KMS-11 (cell line): ENCODE measurements around the gene DNMT3L.
"Not testable (repeated sequence)": the region's sequence is repeated elsewhere in the genome, so short reads cannot be mapped to it uniquely, and the experiment has no call there.

Experiments used
- H2AFZ ChIP-seq: fragments of 200-600 bp; sonication (generic); 2 replicates; pipeline ENCODE4 v1.6.1; 2016; ENCODE audit warnings: antibody characterized with exemption, mixed run types, low read depth
- H3K27ac ChIP-seq: fragments of 200-600 bp; sonication (generic); 2 replicates; pipeline ENCODE4 v1.6.1; 2016; ENCODE audit warnings: mild to moderate bottlenecking, mixed run types
- H3K27me3 ChIP-seq: fragments of 200-600 bp; sonication (generic); 2 replicates; pipeline ENCODE4 v1.6.1; 2017; ENCODE audit warnings: mild to moderate bottlenecking, low read depth, mixed run types, moderate library complexity; ENCODE audit not compliant: insufficient read depth
- H3K36me3 ChIP-seq: fragments of 200-600 bp; sonication (generic); 2 replicates; pipeline ENCODE4 v1.6.1; 2017; ENCODE audit warnings: mild to moderate bottlenecking, mixed run types; ENCODE audit not compliant: insufficient read depth
- H3K4me1 ChIP-seq: fragments of 200-600 bp; sonication (generic); 2 replicates; pipeline ENCODE4 v1.6.1; 2016; ENCODE audit warnings: mild to moderate bottlenecking, low read depth, mixed run types; ENCODE audit not compliant: poor library complexity, severe bottlenecking
- H3K4me2 ChIP-seq: fragments of 200-600 bp; sonication (generic); 2 replicates; pipeline ENCODE4 v1.7.0; 2016; ENCODE audit warnings: mild to moderate bottlenecking, mixed run types
- H3K4me3 ChIP-seq: fragments of 200-600 bp; sonication (generic); IDR thresholded peaks from 2 replicates; pipeline ENCODE4 v1.6.1; 2017; ENCODE audit warnings: low read depth, low read length, mixed read lengths; ENCODE audit not compliant: insufficient read depth
- H3K79me2 ChIP-seq: fragments of 200-600 bp; sonication (generic); 2 replicates; pipeline ENCODE4 v1.6.1; 2016; ENCODE audit warnings: low read depth, mixed run types; ENCODE audit not compliant: insufficient read depth
- H3K9ac ChIP-seq: fragments of 200-600 bp; sonication (generic); 2 replicates; pipeline ENCODE4 v1.6.1; 2016; ENCODE audit warnings: mild to moderate bottlenecking, mixed run types
- H4K20me1 ChIP-seq: fragments of 200-600 bp; sonication (generic); 2 replicates; pipeline ENCODE4 v1.6.1; 2016; ENCODE audit warnings: mild to moderate bottlenecking, mixed run types; ENCODE audit not compliant: insufficient read depth

The DNMT3L gene

DNA sequence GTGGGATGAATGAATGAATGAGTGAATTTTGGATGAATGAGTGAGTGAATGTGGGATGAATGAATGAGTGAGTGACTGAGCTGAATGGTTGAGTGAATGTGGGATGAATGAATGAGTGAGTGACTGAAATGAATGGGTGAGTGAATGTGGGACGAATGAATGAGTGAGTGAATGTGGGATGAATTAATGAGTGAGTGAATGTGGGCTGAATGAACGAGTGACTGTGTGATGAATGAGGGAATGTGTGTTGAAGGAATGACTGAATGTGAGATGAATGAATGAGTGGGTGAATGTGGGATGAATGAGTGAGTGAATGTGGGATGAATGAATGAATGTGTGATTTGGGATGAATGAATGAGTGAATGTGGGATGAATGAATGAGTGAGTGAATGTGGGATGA is 49.7 kb downstream of the DNMT3L start:
- not testable (repeated sequence) for H3K4me2 ChIP-seq, H3K79me2 ChIP-seq, H3K27ac ChIP-seq

DNA sequence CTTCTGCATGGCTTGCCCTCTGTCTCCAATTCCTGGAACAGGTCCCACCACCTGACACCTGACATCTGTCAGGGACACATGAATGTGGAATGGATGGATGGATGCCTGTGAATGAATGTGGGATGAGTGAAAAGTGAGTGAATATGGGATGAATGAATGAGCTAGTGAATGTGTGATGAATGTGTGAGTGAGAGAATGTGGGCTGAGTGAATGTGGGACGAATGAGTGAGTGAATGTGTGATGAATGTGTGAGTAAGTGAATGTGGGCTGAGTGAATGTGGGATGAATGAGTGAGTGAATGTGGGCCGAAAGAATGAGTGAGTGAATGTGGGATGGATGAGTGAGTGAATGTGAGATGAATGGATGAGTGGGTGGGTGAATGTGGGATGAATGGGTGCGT is 50.1 kb downstream of the DNMT3L start:
- not testable (repeated sequence) for H3K36me3 ChIP-seq, H2AFZ ChIP-seq, H3K27me3 ChIP-seq, H3K27ac ChIP-seq, H3K4me3 ChIP-seq, H4K20me1 ChIP-seq, H3K9ac ChIP-seq, H3K4me1 ChIP-seq, H3K4me2 ChIP-seq, H3K79me2 ChIP-seq

More for the DNA sequence above, 49.7 kb downstream of the DNMT3L start:
- H3K9ac ChIP-seq, H2AFZ ChIP-seq, H3K4me1 ChIP-seq, H3K4me3 ChIP-seq, H3K27me3 ChIP-seq, H3K36me3 ChIP-seq, H4K20me1 ChIP-seq: not testable (repeated sequence)

DNA sequence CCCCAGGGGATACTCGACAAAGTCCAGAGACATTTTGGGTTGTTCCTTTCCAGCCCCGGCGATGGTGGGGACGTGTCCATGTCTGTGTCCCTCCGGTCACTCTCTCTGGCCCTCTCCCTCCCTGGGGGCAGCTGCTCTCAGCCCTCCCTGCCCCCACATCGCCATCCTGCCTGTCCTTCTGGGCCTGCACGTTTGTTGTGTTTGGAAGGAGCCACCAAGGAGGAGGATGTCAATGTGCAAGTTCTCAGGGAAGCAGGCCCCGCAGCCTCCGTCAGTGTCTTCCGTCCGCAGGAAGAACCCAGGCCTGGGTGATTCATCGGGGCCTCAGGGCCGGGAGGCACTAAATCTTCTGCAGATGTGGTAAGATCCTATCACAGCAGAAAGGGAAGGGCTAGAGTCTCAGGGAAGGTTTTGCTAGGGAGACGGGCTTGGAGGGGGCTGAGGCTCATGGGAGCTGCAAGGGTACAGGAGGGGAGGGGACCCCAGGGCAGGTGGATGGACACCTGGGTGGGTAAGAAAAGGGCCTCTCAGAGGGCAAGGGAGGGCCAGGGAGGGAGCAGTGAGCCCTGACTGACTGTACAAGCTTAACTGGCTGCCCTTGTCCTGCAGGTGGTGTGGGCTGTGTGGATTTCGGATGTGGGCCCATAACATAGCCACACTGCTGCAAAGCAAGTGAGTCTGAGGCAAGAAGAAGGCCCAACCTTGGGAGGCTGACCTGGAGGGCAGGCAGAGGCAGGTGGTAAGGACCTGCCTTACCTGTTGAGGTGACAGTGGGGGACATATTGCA is 53.6 kb downstream of the DNMT3L start:
- not testable (repeated sequence) for H3K27ac ChIP-seq, H3K79me2 ChIP-seq, H4K20me1 ChIP-seq, H3K36me3 ChIP-seq, H3K9ac ChIP-seq, H3K4me1 ChIP-seq, H3K4me3 ChIP-seq, H3K4me2 ChIP-seq, H3K27me3 ChIP-seq, H2AFZ ChIP-seq

DNA sequence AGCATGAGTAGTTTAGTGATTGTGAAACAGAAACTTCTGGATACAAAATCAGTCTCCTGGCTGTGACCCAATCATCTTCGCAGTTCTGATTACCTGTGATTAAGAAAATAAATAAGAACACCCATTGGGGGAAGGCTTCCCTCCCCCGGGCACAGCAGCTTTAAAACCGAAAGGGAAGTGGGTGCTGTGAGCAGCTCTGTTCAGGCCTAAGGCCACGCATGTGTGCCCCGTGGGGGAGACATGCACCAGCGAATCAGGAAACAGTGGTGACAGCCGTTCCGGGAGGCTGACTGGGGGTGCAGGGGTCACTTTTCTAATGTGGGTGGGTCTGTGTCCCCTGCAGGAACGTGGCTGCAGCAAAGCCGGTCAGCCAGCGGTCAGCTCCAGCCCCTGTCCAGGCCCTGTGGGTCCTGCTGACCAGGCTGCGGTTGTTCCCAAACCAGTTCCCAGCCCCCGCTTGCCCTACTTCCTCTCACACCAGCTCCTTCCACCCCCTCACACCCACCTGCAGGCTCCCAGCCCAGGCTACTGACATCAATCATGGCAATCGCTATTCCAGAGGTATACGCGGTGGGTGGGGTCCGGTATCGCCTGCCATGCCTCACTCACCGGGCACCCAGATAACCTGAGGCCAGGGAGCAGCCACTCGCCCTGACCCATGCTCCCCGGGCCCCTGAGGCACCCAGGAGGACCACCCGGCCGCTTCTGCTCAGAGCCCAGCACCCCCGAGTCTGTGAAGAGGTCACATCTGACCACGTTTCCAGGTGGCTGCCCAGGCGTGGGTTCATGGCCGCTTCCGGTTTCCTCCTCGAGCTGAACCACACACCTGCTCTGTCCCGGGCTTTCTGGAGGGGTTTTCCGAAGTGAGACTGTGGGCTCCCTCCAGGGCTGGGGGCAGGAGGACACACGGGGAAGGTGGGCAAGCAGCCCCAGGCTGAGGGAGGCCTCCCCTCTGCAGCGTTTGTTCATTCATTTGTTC is 54.7 kb downstream of the DNMT3L start:
- not testable (repeated sequence) for H2AFZ ChIP-seq, H3K4me1 ChIP-seq, H3K36me3 ChIP-seq, H3K9ac ChIP-seq, H3K4me2 ChIP-seq, H3K27me3 ChIP-seq, H3K4me3 ChIP-seq, H3K79me2 ChIP-seq, H4K20me1 ChIP-seq, H3K27ac ChIP-seq

DNA sequence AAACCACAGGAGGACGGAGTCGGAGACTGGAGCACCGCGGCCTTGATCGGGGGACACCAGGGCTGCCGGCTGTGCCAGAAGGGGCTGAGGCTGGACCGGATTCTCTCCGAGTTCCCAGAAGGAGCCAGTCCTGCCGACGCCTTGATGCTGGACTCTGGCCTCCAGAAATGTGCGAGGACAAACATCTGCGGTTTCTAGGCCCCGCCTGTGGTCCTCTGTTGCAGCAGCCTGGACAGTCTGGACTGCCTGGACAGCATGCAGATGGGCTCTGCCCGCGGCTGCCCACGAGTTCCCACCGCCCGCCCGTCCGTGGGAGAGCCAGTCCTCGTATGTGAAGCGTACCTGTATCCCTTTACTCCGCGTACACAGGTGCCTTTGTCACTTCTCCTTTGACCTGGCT is 55.5 kb downstream of the DNMT3L start:
- not testable (repeated sequence) for H2AFZ ChIP-seq, H3K4me2 ChIP-seq, H3K4me3 ChIP-seq, H3K79me2 ChIP-seq, H3K9ac ChIP-seq, H3K27ac ChIP-seq, H3K27me3 ChIP-seq, H3K36me3 ChIP-seq, H3K4me1 ChIP-seq, H4K20me1 ChIP-seq

DNA sequence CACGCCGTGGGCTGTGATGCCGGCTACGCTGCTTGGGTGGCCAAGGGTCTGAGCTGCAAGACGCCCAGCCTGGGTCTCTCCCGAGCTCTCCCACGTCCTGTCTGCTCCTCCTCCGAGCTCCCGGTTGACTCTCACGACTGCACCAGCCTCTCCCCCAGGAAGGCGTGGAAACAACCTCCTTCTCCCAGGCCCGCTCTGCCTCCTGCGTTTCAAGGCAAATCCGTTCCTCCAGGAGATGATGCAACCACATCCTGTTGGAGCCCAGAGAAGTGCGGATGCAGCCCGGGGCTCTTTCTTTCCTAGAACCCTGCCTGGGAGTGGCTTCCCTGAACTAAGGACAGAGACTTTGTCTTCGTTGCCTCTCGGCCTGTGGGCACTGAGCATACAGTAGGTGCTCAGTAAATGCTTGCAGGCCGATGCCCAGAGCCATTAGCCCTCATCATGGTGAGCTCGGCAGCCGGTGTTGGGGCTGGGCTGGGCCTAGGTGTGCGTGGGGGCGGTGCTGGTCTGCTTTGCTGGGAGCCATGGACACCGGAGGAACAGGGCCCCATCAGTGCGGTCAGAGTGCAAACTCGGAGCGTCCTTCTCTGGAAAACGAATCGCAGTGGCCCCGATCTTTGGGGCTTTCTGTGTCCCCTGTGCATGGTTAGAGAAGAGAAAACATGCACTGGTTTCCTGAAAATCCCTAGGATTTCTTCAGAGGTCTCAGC is 59.0 kb downstream of the DNMT3L start:
- H3K27ac ChIP-seq, H3K4me1 ChIP-seq, H3K36me3 ChIP-seq, H3K4me2 ChIP-seq, H2AFZ ChIP-seq, H4K20me1 ChIP-seq, H3K4me3 ChIP-seq, H3K79me2 ChIP-seq, H3K27me3 ChIP-seq, H3K9ac ChIP-seq: not testable (repeated sequence)

DNA sequence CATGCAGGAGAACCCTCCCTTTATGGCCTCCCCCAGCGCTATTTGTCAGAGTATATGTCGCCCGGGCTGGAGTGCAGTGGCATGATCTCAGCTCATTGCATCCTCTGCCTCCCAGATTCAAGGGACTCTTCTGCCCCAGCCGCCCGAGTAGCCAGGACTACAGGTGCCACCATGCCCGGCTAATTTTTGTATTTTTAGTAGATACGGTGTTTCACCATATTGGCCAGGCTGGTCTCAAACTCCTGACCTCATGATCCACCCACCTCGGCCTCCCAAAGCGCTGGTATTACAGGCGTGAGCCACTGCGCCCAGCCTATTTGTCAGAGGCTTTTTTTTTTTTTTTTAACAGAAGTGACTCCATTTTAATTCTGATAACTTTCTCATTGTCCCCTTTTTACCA is 61.7 kb downstream of the DNMT3L start:
- not testable (repeated sequence) for H3K79me2 ChIP-seq

More for the DNA sequence above, 61.7 kb downstream of the DNMT3L start:
- H3K27me3 ChIP-seq, H3K4me2 ChIP-seq, H3K36me3 ChIP-seq, H3K9ac ChIP-seq, H3K4me1 ChIP-seq, H2AFZ ChIP-seq, H3K27ac ChIP-seq, H3K4me3 ChIP-seq, H4K20me1 ChIP-seq: not testable (repeated sequence)
